KBM-7 (cell line): ENCODE data around the gene MAST4.

Source experiments
- DNase-seq: peaks from one replicate; pipeline ENCODE4 v3.0.0-alpha.2; 2015
- in situ Hi-C: fragments of 300-500 bp; cut with MboI; formaldehyde crosslinking; loops from 2 replicates; pipeline ENCODE4 v1.14.3; 2020; ENCODE audit warnings: low sequenced_read_pairs, low pct_unique_long_range_greater_than_20kb, mixed read lengths

The MAST4 gene

GRCh38 chr5:67188274-67189078, 592.3 kb downstream of the MAST4 start:
- in situ Hi-C loops: no loop called here
- no peak for DNase-seq

- in situ Hi-C loops: no loop called here
- DNase-seq: no peak
Measured at GRCh38 chr5:67189079-67189354, 592.8 kb downstream of the MAST4 start.

- in situ Hi-C loops: no loop called here
Measured at GRCh38 chr5:67189931-67190330, 593.7 kb downstream of the MAST4 start.

GRCh38 chr5:67190410-67190809, 594.2 kb downstream of the MAST4 start:
- no peak for DNase-seq
- in situ Hi-C loops: no loop called here

More at GRCh38 chr5:67189931-67190330, 593.7 kb downstream of the MAST4 start:
- no peak for DNase-seq

- DNase-seq: no peak
- in situ Hi-C loops: no loop called here
Measured at GRCh38 chr5:67190861-67191260, 594.7 kb downstream of the MAST4 start.

- DNase-seq: peak; percentile 59
- in situ Hi-C loops: no loop called here
Measured at GRCh38 chr5:67192719-67193438, 596.7 kb downstream of the MAST4 start.

- DNase-seq: no peak
- in situ Hi-C loops: no loop called here
Measured at GRCh38 chr5:67193439-67193807, 597.2 kb downstream of the MAST4 start.

GRCh38 chr5:67194166-67194565, 598.0 kb downstream of the MAST4 start:
- DNase-seq: no peak
- in situ Hi-C loops: no loop called here

GRCh38 chr5:67195406-67196275, 599.4 kb downstream of the MAST4 start:
- in situ Hi-C loops: no loop called here
- no peak for DNase-seq

GRCh38 chr5:67196537-67197059, 600.4 kb downstream of the MAST4 start, which contains the start of gene CD180:
Gene CD180 (minus strand): TSS chr5:67196799. CDS start chr5:67196641, 158 bp downstream.
- DNase-seq: peak; percentile 51
- in situ Hi-C loops: no loop called here

- in situ Hi-C loops: no loop called here
Measured at GRCh38 chr5:67197536-67197935, 601.3 kb downstream of the MAST4 start.

GRCh38 chr5:67198917-67199316, 602.7 kb downstream of the MAST4 start:
- in situ Hi-C loops: no loop called here
- no peak for DNase-seq

More at GRCh38 chr5:67197536-67197935, 601.3 kb downstream of the MAST4 start:
- DNase-seq: no peak

GRCh38 chr5:67199859-67200258, 603.7 kb downstream of the MAST4 start:
- no peak for DNase-seq
- in situ Hi-C loops: no loop called here

GRCh38 chr5:67200809-67201562, 604.8 kb downstream of the MAST4 start:
- DNase-seq: no peak
- in situ Hi-C loops: no loop called here

GRCh38 chr5:67201897-67202549, 605.8 kb downstream of the MAST4 start:
- no peak for DNase-seq
- in situ Hi-C loops: no loop called here

- in situ Hi-C loops: no loop called here
- peak; percentile 88 for DNase-seq
Measured at GRCh38 chr5:67202828-67203227, 606.6 kb downstream of the MAST4 start.

GRCh38 chr5:67203701-67204074, 607.5 kb downstream of the MAST4 start:
- no peak for DNase-seq
- in situ Hi-C loops: no loop called here

- in situ Hi-C loops: no loop called here
- no peak for DNase-seq
Measured at GRCh38 chr5:67204821-67205220, 608.6 kb downstream of the MAST4 start.
